Measurements from ENCODE around the gene SEL1L. TPM values are rescaled to one million over a fixed set of nuclear protein-coding genes. Genes with fewer than 3 reads are reported as not detected.

Gene SEL1L
- total and polyA plus RNA-seq, 2 of the 13 experiments (the other 11 are each of a cell fraction or from before 2014, with no cell fraction given), result 15.3 to 61.0 TPM

GRCh38 chr14:81533536-81534343, at the start of gene SEL1L (continued):
- TF ChIP-seq NFE2 (CRISPR knock-in tag; IDR thresholded peaks at IDR 0.05), result no peak
- TF ChIP-seq YEATS4 (CRISPR knock-in tag; IDR thresholded peaks at IDR 0.05; ENCODE audit: borderline replicate concordance), result peak; percentile 64
- TF ChIP-seq ZNF143 (CRISPR knock-in tag; IDR thresholded peaks at IDR 0.05), result peak; percentile 98
- no peak for TF ChIP-seq ZNF280D (CRISPR knock-in tag; IDR thresholded peaks at IDR 0.05)
- TF ChIP-seq FOXA3 (CRISPR knock-in tag; IDR thresholded peaks at IDR 0.05), result peak; percentile 34; the same call in 1 of the 2 replicates
- TF ChIP-seq CREB1 (IDR thresholded peaks at IDR 0.05), result peak; percentile 74
- peak; percentile 90 for TF ChIP-seq CREB1 (CRISPR knock-in tag; IDR thresholded peaks at IDR 0.05)
- TF ChIP-seq ZBTB7B (CRISPR knock-in tag; IDR thresholded peaks at IDR 0.05), result 0 out of 2 replicates have a peak, but pooled peaks have one; percentile 24
- peak; percentile 53; the same call in 1 of the 2 replicates for TF ChIP-seq NFKB2 (CRISPR knock-in tag; IDR thresholded peaks at IDR 0.05; ENCODE audit: borderline replicate concordance)
- peak; percentile 82; the same call in 1 of the 2 replicates for TF ChIP-seq FOXK1 (CRISPR knock-in tag; IDR thresholded peaks at IDR 0.05; ENCODE audit: borderline replicate concordance, low read depth)
- 0 out of 2 replicates have a peak, but pooled peaks have one; percentile 46 for TF ChIP-seq ZNF350 (CRISPR knock-in tag; IDR thresholded peaks at IDR 0.05; ENCODE audit: borderline replicate concordance, low read depth)
- TF ChIP-seq GATAD1 (CRISPR knock-in tag; IDR thresholded peaks at IDR 0.05), result peak; percentile 90
- TF ChIP-seq ZNF407 (CRISPR knock-in tag; IDR thresholded peaks at IDR 0.05; ENCODE audit: not compliant biosample characterization), result peak; percentile 73
- no peak for TF ChIP-seq ZNF691 (CRISPR knock-in tag; IDR thresholded peaks at IDR 0.05; ENCODE audit: borderline replicate concordance, low read depth)
